Heart left ventricle (tissue), 13 donors: ENCODE results near the gene LGI2.

Source experiments
- CTCF ChIP-seq, 12 donors: fragments of 200-600 bp; sonication (generic) in 4 of 12; IDR thresholded peaks; one replicate each; pipeline versions ENCODE4 v1.5.0 to v1.8.0; 2018 to 2022; ENCODE audit warnings: antibody characterized with exemption in 12 of 12, mild to moderate bottlenecking in 5 of 12
- POLR2A ChIP-seq, 2 donors: fragments of 450-650 bp; IDR thresholded peaks; one replicate each; pipeline ENCODE4 v1.6.1; 2017; ENCODE audit warnings: antibody characterized with exemption in 2 of 2, mild to moderate bottlenecking in 2 of 2, moderate library complexity in 2 of 2
- donor health status: ischemic (EF 13 %, LVEDD 7.1; RV severe dilation, severe dysfunction).
- donor health status: DM: no; HTN: yes; CAD: no.
- donor health status: DM: no; HTN: no; CAD: no.
- donor health status: ischemic (EF 25% LVEDD 6.9; RV normal size, moderate dysfunction).
- donor health status: ischemic (EF 25% LVEDD 5.7; RV mildly dilated, moderate dysfunction).
- donor health status: ischemic (EF 35%, LVEDD 5.7; RV mildly dilated, moderate dysfunction).
- donor health status: nonischemic (EF 11% LVEDD 7.7; RV severe dilation, severe dysfunction).
- donor health status: DM: yes; HTN: yes; CAD: no.
- donor health status: PGD.
- donor health status: ischemic (EF 29% LVEDD 5.4; RV normal size, mild dysfunction).
- donor health status: nonischemic (EF 23%, LVEDD 6.1; RV moderate dilation, normal function).

GRCh38 chr4:24978291-24979075, 52.3 kb downstream of the LGI2 start:
- no peak for TF ChIP-seq CTCF (IDR thresholded peaks at IDR 0.05)
- TF ChIP-seq POLR2A (IDR thresholded peaks at IDR 0.05): no peak
